ENCODE data around the gene PNKD.

The PNKD gene

DNA sequence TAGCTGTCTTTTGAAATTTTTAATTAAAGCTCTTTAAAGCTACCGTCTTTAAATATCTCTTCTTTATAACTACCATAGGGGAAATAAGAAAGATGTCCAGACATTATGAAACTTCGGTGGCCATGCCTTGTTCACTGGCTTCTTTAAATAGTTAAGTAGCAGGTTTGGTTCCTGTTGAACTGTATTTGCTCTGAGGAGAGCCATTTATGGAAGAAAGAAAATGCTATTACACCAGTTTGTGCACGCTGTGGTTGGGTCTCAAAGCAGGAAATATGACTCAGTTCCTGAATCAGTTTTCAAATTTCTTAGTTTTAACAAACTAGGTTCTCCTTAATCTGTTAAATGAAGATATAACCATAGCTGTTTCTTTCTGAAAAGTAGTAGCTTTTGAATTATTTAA, 41.1 kb upstream of the PNKD start:
- Histone ChIP-seq H3K27ac (replicated peaks) (peak overlapping the region; percentile 70), H3K4me3 (replicated peaks; ENCODE audit: insufficient read depth, low read length) (no peak overlapping the region), H3K27me3 (ENCODE audit: insufficient read depth, poor library complexity, severe bottlenecking) (no peaks in the 10 kb centered on the region)
- TF ChIP-seq, protein P1, sequence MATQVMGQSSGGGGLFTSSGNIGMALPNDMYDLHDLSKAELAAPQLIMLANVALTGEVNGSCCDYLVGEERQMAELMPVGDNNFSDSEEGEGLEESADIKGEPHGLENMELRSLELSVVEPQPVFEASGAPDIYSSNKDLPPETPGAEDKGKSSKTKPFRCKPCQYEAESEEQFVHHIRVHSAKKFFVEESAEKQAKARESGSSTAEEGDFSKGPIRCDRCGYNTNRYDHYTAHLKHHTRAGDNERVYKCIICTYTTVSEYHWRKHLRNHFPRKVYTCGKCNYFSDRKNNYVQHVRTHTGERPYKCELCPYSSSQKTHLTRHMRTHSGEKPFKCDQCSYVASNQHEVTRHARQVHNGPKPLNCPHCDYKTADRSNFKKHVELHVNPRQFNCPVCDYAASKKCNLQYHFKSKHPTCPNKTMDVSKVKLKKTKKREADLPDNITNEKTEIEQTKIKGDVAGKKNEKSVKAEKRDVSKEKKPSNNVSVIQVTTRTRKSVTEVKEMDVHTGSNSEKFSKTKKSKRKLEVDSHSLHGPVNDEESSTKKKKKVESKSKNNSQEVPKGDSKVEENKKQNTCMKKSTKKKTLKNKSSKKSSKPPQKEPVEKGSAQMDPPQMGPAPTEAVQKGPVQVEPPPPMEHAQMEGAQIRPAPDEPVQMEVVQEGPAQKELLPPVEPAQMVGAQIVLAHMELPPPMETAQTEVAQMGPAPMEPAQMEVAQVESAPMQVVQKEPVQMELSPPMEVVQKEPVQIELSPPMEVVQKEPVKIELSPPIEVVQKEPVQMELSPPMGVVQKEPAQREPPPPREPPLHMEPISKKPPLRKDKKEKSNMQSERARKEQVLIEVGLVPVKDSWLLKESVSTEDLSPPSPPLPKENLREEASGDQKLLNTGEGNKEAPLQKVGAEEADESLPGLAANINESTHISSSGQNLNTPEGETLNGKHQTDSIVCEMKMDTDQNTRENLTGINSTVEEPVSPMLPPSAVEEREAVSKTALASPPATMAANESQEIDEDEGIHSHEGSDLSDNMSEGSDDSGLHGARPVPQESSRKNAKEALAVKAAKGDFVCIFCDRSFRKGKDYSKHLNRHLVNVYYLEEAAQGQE (IDR thresholded peaks at IDR 0.05; ENCODE audit: insufficient replicate concordance, low read depth): no peak
- TF ChIP-seq POLR2AphosphoS5 (IDR thresholded peaks at IDR 0.05; ENCODE audit: low read depth) (no peak; the same call in 1 of the 2 replicates), GABPA (IDR thresholded peaks at IDR 0.05; ENCODE audit: low read depth) (no peak), SPI1 (IDR thresholded peaks at IDR 0.05; ENCODE audit: borderline replicate concordance, low read depth) (peak; percentile 17; the same call in 1 of the 2 replicates)
- TF ChIP-seq, protein P2, sequence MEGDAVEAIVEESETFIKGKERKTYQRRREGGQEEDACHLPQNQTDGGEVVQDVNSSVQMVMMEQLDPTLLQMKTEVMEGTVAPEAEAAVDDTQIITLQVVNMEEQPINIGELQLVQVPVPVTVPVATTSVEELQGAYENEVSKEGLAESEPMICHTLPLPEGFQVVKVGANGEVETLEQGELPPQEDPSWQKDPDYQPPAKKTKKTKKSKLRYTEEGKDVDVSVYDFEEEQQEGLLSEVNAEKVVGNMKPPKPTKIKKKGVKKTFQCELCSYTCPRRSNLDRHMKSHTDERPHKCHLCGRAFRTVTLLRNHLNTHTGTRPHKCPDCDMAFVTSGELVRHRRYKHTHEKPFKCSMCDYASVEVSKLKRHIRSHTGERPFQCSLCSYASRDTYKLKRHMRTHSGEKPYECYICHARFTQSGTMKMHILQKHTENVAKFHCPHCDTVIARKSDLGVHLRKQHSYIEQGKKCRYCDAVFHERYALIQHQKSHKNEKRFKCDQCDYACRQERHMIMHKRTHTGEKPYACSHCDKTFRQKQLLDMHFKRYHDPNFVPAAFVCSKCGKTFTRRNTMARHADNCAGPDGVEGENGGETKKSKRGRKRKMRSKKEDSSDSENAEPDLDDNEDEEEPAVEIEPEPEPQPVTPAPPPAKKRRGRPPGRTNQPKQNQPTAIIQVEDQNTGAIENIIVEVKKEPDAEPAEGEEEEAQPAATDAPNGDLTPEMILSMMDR (IDR thresholded peaks at IDR 0.05; ENCODE audit: insufficient read depth, low read length): no peak
- peak in 1 of 2 experiments; percentile 79 for DNase-seq (ENCODE audit: low read depth in 1 of 2, low spot score in 1 of 2)

DNA sequence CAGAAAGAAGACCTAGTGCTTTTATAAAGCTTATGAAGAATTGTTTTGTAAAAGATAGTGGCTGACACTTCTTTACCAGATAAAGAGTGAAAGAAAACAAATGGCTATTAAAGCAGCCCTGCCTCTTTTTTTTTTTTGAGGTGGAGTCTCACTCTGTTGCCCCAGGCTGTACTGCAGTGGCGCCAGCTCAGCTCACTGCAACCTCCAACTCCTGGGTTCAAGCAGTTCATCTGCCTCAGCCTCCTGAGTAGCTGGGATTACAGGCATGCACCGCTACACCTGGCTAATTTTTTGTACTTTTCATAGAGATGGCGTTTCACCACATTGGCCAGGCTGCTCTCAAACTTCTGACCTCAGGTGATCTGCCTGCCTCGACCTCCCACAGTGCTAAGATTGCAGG, 40.5 kb upstream of the PNKD start:
- H3K27ac ChIP-seq (replicated peaks): peak overlapping the region; percentile 70
- TF ChIP-seq, protein P1 (IDR thresholded peaks at IDR 0.05; ENCODE audit: insufficient replicate concordance, low read depth): no peak
- no peak for TF ChIP-seq POLR2AphosphoS5 (IDR thresholded peaks at IDR 0.05; ENCODE audit: low read depth)
- H3K27me3 ChIP-seq (ENCODE audit: insufficient read depth, poor library complexity, severe bottlenecking): no peaks in the 10 kb centered on the region
- no peak overlapping the region for H3K4me3 ChIP-seq (replicated peaks; ENCODE audit: insufficient read depth, low read length)
- no peak for DNase-seq (ENCODE audit: low read depth in 1 of 2, low spot score in 1 of 2)

DNA sequence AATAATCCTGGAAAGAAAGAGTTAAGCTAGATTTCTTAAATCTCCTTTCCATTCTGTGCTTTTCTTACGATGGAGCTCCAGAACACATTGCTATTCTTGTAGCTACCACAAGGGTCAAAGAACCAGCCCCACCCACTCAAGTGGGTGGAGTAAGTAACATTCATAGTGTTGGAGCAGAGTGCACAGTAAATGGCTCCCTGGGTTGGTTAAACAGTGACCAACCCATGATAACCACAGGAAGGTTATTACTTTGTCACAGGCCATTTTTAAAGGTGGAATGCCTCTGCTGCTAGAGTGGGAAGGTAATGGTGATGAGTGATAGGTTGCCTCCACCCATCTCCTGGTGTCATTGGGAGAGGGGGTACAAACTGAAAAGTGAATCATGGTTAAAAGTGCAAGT, 39.4 kb upstream of the PNKD start:
- DNase-seq (ENCODE audit: low read depth in 1 of 2, low spot score in 1 of 2): no peak
- H3K27me3 ChIP-seq (ENCODE audit: insufficient read depth, poor library complexity, severe bottlenecking): no peaks in the 10 kb centered on the region
- TF ChIP-seq, protein P1 (IDR thresholded peaks at IDR 0.05; ENCODE audit: insufficient replicate concordance, low read depth): no peak
- TF ChIP-seq, protein P2 (IDR thresholded peaks at IDR 0.05; ENCODE audit: insufficient read depth, low read length): no peak
- TF ChIP-seq GABPA (IDR thresholded peaks at IDR 0.05; ENCODE audit: low read depth): no peak
- no peak for TF ChIP-seq SPI1 (IDR thresholded peaks at IDR 0.05; ENCODE audit: borderline replicate concordance, low read depth)
- TF ChIP-seq POLR2AphosphoS5 (IDR thresholded peaks at IDR 0.05; ENCODE audit: low read depth): no peak
- no peak overlapping the region for H3K4me3 ChIP-seq (replicated peaks; ENCODE audit: insufficient read depth, low read length)
- H3K27ac ChIP-seq (replicated peaks): peak overlapping the region; percentile 70
